GM21447 (cell line): ENCODE measurements around the gene KCTD10.
A peak's percentile ranks its signal among the peaks of the same experiment; 100 is the strongest.

Source experiments
- ATAC-seq: cut with Tn5 transposase; IDR thresholded peaks from one replicate; pipeline ENCODE4 v1.9.1; 2021; ENCODE audit not compliant: unreplicated experiment

The KCTD10 gene

DNA sequence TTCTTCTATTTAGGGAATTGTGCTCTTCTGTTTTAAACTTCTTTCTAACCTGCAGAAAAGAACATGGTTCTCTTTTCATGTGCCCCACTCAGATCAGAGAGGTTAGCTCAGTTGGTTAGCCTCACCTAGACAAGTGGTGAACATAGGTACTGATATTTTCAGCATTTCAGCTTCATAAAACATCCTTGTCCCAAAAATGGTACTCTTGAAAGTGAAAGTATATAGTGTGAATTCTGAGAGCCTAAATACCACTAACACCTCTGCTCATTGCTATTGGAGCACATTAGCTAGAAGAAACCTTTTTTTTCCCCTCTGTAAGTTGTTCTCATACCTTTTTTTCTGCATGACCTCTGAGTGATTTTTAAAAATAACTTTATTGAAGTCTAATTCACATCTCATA lies 17.9 kb upstream of the KCTD10 start:
- ATAC-seq = no peak

DNA sequence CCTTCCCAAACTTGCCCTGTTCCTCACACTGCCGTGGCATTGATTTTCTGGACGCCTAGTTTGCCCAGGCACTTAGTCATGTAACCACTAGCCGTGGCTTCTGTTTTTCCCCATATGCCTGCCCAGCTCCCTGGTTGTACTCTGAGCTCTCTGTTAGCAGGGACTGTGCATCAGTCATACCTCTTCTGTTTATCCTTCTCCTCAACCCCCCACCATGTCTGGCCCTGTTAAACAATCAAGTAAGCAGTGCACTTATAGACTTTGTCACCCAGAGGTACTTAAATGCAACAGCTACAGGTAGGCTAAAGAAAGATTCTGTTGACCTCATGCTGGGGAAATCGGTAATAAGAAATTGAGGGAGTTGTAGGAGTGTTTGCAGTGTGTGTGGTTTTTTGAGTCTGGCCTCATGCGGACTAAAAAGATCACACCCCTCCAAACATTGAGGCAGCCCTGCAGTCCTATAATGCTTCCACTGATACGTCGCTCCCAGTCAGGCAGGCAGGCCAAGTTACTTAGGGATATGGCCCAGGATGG lies 17.3 kb upstream of the KCTD10 start:
- no peak for ATAC-seq

DNA sequence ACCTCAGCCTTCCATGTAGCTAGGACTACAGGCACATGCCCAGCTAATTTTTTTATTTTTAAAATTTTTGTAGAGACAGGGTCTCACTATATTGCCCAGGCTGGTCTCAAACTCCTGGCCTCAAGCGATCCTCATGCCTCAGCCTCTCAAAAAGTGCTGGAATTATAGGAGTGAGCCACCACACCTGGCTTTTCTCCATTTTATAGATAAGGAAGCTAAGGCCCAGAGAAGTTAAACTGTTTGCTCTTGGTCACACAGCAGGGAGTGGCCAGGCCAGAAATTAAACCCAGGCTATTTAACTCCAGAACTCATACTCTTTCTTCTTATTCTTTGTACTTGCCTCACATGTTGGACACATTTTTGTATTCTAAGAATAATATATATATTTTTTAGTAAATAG lies 16.8 kb upstream of the KCTD10 start:
- ATAC-seq = no peak

DNA sequence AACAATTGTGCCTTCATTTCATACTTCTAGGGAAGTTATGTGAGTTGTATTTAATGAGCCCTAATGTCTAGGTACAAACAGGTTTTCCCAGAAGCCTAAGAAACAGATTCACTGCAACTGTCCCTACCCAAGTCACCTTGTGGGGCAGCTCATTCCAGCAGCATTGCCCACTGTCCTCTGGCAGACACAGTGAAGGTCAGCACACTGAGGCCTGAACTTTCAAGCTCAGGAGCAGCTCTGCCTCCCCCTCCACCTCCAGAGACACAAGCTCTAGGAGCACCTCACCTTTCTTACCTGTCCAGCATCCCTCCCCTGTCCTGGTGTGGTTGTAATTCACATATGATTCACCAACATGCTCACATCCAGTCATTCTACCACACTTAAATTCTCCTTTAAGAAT lies 16.0 kb upstream of the KCTD10 start:
- ATAC-seq = no peak

DNA sequence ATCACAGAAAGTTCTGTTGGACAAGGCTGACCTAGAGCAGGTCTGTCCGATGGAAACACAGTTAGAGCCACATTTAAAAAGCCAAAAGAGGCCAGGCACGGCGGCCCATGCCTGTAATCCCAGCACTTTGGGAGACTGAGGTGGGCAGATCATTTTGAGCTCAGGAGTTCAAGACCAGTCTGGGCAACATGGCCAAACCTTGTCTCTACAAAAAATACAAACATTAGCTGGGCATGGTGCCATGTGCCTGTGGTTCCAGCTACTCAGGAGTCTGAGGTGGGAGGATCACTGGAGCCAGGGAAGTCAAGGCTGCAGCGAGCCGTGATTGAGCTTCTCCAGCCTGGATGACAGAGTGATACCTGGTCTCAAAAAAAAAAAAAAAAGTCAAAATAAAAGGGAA lies 15.3 kb upstream of the KCTD10 start:
- no peak for ATAC-seq

DNA sequence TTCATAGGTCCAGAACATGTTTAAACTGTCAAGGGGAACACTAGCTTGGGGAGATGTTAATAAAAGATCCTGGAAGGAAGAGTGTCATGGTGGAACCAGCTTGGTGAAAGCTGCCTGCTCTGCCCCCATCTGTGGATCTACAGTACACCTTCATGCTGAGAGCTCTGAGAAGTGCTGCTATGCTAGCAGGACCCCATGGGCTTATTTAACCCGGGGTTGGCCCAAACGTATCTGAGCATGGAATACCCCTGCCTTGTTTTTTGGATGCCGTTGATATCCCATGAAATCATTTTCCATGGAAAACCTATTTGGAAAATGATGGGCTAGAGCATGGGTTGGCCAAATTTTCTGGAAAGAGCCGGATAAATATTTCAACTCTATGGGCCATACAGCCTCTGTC lies 14.6 kb upstream of the KCTD10 start:
- no peak for ATAC-seq

DNA sequence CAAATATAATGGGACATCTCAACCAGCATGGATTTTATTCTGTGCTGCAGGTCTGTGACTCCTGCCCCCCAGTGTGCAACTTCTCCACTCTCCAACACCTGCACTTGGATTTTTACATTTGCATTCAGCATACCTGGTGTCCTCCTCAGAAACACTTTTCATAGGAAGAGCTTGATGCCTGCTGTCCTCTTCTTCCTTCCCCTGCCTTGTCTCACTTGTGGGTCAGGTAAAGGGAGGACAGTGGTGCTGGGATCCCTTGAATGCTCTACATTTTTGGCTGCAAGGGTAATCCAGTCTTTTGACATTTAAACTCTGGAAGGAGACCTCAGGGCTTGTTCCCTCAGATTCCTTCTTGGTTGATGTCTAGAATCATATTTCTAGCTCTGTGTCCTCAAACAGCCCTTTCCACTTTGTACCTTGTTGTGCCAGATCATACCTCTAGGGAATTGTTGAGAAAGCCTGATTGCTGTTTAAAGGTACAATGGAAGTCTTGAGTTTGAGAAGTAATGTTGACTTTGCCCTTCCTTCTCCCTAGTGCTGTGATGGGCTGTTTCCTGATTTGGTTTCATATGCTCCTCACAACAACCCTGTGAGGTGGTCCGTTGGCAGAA lies 13.0 kb upstream of the KCTD10 start:
- no peak for ATAC-seq

DNA sequence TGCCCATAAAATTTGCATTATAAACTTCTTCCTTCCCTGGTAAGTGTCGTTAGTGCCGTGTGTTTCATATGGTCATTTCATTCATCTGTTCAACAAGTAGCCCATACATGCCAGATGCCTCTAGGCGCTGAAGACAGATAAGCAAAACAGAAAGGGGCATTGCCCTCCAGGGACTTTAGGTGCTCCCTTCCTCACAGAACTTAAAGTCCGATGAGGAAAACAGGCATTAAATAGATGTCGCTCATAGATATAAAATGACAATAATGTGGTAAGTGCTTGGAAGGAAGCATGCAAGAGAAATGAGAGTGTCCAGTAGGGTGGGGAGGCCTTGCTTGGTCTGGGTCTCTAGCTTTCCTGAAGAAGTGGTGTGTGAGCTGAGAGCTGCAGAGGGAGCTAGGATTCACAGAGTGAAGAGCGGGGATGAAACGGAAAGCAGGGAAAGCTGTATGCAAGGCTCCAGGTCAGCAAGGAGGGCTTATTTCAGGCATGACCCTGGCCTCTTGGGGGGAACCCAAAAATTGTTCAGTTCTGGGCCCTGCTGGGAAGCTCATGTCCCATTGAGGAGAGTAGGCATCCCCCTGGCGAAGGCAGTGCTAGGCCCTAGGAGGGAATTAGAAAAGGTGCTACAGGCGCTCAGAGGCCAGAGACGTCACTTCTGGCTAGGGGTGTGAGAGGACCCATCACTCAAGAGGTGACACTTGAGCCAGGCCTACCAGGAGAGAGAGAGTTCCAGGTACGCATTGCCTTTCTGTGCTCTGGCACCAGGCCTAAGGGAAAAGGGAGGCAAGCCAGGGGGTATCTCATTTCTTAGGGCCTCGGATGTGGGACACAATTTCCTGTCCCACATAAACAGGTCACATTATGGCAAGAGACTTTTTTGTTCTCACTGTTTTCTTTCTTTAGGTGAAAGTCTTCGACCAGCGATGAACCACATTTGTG lies 12.2 kb upstream of the KCTD10 start:
- no peak for ATAC-seq

DNA sequence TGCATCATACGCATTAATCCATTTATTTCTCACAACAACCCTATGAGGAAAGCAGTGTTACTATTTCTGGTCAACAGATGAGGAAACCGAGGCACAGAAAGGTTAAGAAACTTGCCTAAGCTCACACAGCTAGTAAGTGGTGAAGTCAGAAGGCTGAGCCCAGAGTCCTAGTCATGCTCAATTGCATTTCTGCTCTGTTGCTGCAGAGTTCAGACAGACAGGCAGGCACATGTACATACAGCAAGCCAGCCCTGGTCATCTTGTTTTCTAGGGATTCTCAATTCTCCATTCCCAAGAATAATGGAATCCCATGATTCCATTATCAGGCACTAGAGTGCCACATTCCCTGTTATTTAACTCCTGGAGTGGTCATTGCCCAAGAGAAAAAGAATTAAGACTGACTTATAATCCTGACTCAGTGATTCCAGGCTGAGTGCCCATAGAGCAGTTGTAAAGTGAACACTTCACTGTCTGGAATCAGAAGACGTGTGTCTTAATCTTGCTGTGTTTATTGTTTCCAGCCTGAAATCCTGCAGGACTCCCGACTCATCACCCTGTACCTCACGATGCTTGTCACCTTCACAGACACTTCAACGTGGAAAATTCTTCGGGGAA lies 11.1 kb upstream of the KCTD10 start:
- ATAC-seq = no peak

DNA sequence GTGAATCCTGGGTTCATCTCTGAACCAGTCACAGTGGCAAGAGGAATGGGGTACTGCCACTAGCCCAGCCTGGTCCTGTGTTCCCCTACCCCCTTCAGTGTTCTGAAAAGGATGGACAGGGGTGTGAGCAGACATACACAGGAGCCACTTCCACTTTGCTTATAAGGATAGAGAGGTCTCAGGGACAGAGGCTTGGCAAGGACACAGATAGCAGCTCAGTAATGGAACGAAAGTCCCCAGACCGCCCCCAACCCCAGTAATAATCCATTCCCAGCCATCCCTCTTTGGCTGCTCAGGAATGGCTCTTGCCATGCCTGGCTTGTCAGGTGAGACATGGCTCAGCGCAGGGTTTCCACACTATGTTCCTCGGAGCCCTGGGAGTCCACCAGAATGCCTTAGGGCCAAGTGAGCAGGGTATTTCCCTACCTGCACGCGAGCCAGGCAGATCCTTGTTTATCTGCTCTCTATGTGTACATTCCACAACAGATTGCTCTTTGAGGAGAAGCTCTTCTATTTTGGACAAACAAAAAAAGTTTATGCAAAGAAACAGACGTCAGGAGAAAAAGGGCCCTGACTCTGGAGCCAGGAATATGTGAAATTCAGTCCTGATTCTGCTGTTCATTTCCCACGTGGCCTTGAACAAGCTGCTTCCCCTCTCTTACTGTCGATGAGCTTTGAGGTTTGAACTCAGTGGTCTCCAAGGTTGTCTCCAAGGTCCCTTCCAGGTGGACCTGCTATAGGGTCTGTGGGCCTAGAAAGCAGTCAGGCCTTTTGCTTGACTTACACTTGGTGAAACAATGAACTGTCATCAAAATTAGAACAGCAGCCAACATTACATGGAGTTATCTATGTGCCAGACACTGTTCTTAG lies 10.3 kb upstream of the KCTD10 start:
- no peak for ATAC-seq

DNA sequence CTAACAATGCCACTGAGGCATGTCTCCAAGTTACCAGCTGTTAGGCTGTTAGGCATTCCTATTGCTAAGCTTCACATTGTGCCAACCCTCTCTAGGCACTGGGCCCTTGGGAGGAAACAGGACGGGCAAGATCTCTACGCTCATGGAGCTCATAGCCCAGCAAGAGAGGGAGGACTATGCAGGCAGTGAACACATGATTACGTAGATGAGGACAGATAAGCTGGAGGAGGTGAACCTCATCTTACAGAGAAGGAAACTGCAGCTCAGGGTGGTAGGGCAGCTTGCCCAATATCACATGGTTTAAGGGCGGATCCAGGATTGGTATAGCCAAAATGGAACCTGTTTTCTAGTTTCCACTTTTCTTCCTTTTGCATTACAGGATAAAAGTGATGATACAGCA lies 8.1 kb upstream of the KCTD10 start:
- ATAC-seq = no peak

DNA sequence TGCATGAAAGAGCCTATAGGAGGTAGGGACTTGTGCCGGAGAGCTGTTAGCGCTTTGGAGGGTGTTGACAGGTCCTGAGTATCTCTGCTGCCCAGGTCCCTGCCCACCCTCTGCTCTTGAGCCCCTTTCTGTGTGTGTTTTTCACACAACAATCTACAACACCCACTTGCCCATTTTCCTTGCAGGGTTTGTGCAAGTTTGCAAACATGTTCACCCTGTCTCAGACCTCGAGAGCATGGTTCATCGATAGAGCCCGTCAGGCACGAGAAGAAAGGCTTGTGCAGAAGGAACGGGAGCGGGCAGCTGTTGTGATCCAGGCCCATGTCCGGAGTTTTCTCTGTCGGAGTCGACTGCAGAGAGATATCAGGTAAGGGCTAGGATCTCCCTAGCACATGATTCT lies 6.2 kb upstream of the KCTD10 start:
- no peak for ATAC-seq

DNA sequence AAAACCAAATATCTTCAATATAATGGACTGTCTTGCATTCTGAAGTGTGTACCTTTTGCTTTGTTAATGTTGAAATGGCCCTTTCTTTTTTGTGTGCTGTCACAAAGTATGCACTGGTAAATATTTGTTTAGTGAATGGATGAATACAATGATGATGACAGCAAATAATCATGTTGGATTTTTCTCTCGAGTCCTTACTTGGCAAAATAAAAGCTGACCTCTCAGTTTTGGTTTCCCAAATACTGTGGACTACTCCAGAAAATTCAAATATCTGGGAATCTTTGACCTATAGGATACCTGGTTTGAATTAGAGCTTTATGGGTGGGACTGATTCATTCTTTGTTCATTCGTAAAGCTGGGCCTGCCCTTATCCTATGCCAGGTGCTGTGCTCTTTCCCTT lies 5.8 kb upstream of the KCTD10 start:
- ATAC-seq = no peak

DNA sequence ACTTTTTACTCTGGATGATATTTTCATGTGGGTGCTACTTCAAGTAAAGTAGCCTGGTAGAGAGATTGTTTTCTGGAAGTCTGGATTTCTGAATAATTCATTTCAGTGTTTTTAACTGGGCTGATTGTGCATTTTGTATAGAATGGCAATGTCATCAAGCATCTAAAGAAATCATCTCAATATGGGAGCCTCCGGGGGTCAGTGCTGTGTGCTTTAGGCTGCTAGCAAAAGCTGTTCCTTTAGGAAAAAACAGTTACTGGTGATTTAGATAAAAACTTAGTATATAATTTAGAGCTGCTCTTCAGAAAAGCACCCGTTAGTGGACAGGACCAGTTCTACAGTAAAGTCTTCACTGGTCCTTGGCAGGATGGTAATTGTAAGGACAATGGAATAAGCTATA lies 5.4 kb upstream of the KCTD10 start:
- no peak for ATAC-seq

DNA sequence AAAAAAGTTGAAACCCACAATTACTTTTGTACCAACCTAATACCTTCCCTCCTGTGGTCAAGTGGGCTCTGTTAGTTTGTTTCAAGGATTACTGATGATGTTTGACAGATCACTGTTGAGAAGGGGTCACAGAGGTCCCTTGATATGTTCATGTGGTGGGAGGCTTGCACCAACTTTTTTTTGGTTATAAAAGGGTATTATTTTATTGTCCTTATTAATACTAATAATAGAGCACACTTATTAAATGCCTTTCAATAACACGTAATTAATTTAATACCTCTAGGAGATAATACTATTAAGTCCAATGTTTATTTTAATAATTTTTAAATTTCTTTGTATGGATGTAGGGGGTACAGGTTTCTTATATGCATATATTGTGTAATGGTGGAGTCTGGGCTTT lies 4.8 kb upstream of the KCTD10 start:
- no peak for ATAC-seq

DNA sequence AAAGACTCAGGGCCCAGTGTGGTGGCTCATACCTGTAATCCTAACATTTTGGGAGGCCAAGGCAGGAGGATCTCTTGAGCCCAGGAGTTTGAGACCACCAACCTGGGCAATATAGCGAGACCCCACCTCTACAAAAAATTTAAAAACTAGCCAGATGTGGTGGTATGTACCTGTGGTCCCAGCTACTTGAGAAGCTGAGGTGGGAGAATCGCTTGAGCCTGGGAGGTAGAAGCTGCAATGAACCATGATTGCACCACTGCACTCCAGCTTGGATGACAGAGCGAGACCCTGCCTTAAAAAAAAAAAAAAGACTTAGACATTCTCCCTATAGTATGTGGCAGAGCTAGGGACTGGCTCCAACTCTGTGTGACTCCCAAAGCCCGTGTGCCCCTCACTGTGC lies 3.3 kb upstream of the KCTD10 start:
- no peak for ATAC-seq

DNA sequence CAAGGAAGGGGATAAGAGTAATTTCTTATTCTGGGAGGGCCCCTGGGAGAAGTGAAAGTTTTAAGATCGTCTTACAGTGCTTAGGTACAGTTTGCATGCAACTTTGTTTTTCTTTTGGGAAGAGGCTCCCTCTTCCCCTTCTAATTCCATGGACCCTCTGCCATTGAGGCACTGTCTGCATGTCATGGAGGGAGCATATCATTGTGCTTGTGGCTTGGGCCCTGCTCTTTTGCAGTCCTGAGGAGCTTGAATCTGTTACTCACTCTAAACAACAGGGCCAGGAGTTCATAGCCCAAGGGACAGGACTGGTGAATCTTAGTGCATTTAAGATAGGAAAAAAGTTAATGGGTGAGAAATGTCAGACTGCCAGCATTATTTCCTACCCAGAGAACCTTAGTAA lies 2.7 kb upstream of the KCTD10 start:
- no peak for ATAC-seq

DNA sequence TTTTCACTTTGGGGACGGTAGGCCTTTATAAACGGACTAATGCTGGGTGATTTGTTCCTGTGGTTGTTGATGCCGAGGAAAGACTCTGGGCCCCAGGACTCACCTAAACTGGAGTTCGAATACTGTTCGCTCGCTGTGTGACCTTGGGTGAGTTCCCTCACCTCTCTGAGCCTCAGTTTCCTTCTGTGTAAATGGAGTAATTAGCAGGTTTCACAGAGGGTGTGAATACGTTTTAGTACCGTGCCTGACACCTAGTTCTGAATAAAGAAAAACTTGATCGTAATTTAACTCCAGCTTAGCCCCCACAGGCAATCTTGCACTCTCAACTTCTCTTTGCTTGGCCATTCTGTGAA lies 839 bp upstream of the KCTD10 start:
- no peak for ATAC-seq

DNA sequence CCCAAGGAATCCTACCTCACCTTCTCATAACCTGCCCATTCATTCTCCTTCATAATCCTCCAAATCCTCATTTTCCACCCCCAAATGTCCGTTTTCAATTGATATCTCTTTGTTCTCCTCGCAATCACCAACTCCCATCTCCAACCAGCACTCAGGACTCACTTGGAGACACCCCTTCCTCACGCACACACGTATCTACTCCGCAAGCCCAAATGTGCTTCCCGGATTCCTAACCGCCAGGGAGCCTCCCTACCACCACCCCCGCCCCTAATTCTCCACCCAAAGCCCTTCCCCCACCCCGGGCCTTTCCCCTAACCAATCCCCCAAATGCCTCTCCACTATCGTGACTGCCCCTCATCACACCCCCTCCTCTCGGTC lies 304 bp downstream of the KCTD10 start:
- peak; percentile 5 for ATAC-seq

DNA sequence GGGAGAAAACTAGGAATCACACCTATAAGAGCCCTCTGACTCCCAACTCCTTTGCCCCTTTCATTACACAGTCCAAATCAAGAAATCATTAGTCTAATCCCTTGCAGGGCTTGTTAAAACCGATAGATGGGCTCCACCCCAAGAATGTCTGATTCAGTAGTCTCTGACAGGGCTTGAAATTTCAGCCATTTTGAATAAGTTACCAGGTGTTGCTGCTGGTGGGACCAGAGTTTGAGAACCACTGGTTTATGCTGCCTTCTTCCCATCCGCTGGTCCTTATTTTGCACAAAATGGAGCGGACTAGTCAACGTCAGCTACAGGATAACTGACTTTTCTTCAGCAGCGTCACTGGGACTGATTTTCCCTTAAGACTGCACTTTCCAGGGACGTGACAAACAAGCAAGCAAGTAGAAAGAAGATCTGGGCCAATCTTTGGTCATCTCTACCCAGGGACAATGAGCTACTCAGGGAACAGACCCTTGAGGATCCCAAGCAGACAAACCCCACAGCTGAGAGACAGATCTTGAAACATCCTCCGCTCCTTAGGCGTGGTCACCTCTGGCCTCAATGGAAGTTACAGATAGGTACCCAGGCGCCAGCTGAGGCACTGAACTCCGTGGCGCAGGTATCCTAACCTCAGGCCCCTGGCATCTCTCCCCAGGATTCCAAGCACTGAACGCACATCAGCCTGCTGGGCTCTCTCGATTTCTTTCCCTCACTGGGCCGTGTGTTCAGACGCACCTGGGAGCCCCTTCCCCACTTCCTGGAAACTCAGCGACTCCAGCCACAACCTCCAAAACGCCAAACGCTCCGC lies 900 bp downstream of the KCTD10 start:
- no peak for ATAC-seq
